ENCODE data around the gene MRM2.

The MRM2 gene

DNA sequence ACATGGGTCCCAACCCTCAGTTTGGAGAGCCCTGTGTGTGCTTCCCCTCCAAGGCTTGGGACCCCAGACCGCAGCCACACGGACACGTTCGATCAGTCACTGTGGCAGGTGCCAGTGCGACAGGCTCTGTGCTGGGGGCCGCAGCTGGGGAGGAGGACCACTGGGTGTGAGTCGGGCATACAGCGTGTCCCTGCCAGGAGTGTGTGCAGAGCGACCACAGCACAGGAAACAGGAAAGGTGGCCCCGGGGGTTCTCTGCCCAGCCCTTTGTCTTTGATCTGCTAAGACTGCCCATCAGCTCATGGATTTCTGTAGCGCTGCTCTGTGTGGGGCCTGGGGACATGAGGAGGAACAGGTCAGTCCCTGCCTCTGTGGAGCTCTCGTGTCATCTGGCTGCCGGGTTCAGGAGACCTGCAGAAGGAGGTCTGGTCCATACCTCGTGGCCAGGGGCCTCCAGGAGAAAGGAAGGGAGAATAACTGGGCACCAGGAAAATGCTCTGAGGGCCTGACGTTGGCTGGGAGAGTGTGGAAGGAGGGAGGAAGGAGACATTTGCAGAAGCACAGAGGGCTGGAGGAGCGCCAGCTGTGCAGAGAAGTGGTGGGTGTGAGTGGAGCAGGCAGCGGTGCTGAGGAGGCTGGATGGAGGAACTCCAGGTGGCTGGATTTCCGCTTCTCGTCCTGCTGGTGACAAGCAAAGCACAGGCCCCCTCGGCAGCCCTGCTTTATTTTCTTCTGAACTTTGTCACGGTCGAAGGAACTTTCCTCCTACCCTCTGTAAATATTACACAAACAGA, 4.1 kb upstream of the MRM2 start:
- DNase-seq (ENCODE audit: low spot score): no peak

DNA sequence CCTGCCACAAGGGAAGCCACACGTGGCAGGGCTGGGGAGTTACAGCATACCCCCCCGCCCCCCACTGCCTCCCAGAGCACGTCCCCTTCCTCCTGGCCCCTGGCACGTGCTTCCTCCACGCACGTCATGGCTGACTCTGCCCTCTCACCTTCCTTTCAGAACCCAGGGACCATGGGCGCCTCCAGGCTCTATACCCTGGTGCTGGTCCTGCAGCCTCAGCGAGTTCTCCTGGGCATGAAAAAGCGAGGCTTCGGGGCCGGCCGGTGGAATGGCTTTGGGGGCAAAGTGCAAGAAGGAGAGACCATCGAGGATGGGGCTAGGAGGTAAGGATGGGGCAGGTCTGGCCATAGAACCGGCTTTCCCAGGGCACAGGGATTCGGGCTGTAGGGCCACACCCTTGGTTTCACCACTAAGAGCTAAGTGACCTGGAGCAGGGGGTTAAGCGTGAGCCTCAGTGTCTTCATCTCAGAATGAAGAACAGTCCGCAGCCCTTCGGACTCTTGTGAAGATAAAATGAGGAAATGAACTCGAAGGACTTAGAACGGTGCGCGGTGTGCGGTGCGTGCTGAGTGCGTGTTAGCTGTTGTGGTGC, 2.5 kb upstream of the MRM2 start:
- no peak for DNase-seq (ENCODE audit: low spot score)

DNA sequence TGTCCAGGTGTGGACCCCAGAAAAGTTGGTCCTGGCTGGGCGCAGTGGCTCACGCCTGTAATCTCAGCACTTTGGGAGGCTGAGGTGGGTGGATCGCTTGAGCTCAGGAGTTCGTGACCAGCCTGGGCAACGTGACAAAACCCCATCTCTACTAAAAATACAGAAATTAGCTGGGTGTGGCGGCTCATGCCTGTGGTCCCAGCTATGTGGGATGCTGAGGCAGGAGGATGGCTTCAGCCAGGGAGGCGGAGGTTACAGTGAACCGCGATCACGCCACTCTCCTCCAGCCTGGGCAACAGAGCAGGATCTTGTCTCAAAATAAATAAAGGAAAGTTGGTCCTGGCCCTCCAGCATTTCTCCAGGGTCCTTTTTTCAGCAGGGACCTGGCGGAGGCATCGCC, 1.5 kb upstream of the MRM2 start:
- DNase-seq (ENCODE audit: low spot score): no peak

DNA sequence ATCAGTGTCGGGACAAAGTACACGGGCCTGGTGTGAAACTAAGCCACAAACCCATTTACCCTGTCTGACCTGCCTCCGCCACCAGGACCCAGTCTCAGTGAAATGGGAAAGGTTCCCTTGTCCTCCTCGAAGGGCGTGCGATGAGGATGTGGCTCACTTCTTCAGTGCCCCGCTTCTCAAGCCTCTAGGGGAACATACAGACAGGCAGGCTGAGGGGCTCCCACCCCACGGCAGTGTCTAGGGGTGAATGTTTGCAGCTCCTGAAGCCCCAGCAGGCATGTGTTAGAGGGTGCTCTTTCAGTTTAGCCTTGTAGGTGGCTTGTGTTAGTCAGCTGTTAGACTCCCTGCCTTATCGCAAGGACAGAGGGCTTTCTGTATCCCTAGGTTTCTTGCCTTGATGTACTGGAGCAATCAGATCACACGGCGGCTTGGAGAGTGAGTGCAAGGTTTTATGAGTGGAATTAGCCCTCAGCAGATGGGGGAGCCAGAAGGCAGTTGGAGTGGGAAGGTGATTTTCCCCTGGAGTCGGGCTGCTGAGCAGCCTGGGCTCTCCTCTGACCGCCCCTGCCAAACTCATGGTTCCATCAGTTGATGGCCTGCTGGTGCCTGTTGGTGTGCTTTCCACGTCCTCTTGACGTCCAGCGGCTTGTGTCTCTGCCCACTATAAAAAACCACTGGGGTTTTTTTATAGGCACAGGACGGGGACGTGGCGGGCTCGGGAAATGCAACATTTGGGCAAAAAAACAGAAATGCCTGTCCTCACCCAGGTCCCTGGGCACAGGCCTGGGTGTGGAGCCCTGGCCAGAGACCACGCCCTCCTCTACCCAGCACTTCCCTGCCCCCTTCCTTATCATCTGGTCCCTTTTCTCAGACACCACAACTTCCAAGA, 780 bp upstream of the MRM2 start:
- DNase-seq (ENCODE audit: low spot score): peak; percentile 47

DNA sequence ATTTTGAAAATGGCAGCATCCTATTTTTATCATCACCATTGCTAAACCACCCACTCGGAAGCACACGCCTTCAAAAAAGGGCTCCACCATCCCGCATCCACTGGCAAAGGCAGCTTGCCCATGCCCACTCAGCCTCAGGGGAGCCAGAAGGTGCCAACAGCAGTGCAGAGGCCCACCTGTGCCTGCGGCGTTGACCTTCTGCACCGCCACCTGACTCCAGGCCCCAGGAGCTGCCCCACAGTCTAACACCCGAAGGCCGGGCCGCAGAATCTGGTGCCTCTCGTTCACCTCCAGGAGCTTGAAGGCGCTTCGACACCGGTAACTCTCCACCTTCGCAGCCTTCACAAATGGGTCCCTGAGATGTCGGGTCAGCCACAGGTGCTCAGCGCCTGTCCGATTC, 2.8 kb downstream of the MRM2 start:
- no peak for DNase-seq (ENCODE audit: low spot score)

DNA sequence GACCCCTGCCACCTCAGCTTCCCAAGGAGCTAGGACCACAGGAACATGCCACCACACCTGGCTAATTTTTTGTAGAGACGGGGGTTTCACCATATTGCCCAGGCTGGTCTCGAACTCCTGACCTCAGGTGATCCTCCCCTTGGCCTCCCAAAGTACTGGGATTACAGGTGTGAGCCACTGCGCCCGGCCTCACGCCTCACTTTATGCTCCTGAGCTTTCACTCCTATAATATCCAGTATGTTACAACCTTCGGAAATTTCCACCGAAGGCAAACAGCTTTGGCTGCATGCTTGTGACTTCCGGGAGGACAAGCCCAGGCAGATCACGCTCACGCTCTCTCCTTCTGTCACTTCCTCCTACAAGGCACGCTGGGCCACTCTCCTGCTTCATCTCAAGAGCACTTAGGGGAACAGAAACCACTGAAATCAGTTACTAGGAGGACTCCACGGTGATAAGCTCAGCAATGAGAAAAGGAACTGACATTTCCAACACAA, 4.8 kb downstream of the MRM2 start:
- no peak for DNase-seq (ENCODE audit: low spot score)

DNA sequence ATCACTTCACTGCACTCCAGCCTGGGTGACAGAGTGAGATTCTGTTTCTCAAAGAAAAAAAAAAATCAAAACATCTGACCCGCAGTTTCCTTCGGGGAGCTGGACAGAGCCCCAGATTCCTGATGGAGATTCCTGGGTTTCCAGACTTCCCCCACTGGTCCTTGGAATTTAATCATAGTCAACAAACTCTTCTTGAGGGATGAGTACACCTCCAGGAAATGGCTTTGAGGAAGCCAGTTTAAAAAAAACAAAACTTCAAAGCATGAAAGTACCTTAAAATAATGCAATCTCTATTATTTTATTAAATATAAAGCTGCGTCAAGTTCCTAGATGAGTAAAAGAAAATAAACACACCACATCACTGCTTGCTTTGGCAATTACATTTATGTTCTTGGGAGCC, 8.1 kb downstream of the MRM2 start:
- DNase-seq (ENCODE audit: low spot score): no peak

DNA sequence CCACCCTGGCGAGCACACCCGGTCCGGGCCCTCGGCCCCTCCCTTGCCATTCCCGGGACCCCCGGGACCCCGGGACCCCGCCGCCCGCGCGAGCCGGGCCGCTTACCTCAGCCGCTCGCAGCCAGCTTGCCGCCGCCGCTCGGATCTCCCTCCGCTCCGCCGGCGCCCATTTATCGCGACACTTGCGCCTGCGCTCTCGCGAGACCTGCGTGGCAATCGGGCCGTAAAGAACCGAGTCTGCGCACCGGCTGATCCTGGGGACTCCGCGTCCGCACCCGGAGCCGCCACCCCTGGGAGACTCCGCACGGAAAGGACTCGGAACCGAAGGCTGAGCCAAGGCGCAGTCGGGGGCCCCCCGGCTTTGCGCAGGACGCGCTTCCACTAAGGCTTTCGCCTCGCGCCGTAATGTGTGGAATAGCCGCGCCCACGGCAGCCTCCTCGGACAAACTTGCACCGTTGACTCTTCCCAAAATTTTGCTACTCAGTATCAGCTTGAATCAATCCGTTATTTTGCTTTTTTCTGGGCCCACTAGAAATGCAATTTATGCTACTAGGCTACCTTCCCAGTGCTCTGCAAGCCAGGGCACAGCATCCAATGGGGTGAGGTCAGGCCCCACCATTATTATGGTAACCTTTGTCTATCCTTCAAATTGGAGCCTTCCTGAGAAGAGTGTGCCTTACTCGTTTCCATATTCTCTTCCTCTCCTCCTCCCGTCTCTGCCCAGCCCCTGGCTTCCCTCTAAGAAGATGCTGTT, 9.1 kb downstream of the MRM2 start, which contains the start of gene MAD1L1:
TSS of gene MAD1L1 (minus strand) at position 180 of the 755 bp plus-strand sequence. CDS start 2,812 bp downstream, outside the sequence.
- peak; percentile 96 for DNase-seq (ENCODE audit: low spot score)

DNA sequence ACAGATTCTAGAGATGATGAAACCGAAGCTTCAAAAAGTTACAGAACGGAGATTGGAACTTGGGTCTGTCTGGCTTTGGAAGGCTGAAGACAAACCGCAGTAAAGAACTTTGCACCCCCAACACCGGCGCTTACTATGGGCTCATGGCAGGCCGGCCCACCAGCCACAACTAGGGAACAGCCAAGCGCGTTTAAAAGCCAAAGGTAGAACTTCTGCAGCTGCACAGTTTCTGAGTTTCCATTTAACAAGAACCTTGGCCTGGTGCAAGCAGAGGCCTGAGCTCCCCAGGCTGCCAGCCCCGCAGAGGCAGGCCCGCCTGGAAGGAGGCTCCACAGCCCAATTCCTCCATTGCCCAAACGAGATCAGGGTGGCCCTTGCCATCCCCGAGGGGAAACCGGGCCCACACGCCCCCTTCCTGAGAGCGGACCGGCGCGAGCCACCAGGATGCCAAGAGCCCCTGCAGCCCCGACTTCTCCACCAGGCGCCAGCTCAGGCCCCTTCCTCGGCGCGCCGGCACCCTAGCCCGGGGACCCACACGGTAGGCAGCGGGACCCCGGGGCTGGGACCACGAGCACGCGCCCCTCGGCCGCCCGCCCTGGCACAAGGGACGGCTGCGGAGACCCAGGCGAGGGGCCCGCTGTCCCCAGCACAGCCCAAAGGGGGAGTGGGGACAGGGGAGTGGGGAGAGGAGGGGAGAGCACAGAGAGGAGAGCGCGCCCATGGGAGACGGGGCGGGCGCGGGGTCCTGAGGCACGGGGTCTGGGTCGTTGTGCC, 9.8 kb downstream of the MRM2 start:
- peak; percentile 61 for DNase-seq (ENCODE audit: low spot score)

DNA sequence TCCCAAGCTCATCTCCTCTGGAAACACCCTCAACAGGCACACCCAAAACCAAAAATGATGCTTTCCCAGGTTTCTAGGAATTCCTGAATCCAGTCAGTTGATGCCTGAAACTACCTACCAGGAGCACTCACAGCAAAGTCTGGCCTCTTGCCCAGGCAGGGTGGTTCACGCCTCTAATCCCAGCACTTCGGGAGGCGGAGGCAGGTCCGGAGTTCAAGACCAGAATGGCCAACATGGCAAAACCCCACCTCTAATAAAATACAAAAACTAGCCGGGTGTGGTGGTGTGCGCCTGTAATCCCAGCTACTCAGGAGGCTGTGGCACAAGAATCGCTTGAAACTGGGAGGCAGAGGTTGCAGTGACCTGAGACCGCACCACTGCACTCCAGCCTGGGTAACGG, 11.1 kb downstream of the MRM2 start:
- DNase-seq (ENCODE audit: low spot score): no peak

DNA sequence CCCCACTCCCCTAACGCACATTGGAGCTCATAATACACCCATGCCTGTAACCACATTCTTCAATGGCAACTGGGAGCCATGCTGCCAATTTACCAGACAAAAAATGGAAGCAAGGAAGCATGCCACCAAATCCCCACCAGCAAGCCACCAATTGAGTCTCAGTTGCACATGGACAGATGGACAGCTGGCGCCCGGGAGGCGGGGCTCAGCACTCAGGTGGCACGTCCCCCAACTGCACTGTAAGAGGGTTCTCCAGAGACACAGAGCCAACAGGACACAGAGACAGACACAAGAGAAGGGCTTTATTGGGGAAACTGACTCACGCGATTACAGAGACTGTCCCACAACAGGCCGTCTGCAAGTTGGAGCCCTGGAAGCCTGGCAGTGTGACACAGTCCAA, 11.8 kb downstream of the MRM2 start:
- DNase-seq (ENCODE audit: low spot score): no peak

DNA sequence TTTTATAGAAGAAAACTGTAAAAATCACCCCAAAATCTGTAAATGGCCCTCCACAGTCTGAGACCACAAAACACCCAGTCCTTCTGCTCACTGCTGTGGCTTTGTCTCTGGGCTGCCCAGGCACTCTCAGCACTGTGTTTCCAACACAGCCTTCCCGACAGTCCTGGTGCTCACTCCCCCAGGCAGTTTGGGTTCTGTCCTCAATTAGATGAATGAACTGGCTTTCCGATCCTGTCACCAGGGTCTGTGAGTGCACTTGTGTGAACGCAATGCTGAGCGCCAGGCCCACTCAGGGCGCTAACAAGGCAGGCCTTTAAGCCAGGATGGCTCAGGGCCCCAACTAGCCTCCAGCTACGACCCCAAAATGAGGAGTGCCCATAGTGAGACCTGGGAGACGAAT, 12.5 kb downstream of the MRM2 start:
- DNase-seq (ENCODE audit: low spot score): no peak

DNA sequence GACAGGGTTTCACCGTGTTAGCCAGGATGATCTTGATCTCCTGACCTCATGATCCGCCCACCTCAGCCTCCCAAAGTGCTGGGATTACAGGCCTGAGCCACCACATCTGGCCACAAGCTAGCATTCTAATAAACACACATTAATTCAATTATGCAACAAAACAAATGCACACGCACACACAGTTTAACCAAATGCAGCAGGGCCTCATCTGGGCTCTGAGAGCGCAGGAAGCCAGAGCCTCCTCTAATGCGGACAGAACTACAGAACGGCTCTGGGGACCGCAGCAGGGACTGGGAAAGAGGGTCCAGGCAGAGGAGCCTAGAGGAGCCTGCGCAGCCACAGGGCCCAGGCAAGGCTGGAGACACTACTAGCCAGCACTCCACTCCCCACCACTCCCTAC, 13.1 kb downstream of the MRM2 start:
- no peak for DNase-seq (ENCODE audit: low spot score)

DNA sequence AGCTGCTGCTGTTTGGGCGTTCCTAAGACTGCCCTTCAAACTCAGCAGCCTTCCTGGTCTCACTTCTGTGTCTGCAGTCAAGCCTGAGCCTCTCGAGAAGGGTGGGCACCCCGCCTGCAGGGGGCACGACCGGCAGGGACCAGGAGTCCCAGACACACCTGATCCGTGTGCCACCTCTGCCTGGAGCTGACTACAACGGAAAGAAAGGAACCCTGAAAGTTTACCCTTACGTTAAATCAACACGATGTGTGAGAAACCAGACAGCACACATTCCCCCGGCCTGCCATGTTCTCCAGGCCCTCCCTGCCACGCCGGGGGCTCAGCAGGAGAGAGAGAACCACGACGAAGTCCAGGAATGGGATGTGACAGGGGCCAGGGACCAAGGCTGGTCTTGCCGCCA, 14.3 kb downstream of the MRM2 start:
- no peak for DNase-seq (ENCODE audit: low spot score)

DNA sequence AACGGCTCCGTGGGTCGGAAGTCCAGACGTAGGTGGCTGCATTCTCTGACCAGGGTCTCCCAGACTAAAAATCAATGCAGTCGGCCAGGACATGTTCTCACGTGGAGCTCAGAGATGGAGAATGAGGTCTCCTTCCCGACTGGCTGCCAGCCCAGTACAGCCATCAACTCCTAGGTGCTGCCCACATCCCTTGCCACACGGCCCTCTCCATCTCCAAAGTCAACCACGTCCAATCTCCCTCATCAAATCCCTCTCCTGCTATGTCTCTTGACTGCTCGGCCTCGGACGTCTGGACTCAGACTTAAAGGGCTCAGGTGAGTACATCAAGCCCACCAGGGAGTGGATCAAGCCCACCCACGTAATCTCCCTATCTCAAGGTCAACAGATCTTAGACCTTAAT, 16.2 kb downstream of the MRM2 start:
- DNase-seq (ENCODE audit: low spot score): no peak

DNA sequence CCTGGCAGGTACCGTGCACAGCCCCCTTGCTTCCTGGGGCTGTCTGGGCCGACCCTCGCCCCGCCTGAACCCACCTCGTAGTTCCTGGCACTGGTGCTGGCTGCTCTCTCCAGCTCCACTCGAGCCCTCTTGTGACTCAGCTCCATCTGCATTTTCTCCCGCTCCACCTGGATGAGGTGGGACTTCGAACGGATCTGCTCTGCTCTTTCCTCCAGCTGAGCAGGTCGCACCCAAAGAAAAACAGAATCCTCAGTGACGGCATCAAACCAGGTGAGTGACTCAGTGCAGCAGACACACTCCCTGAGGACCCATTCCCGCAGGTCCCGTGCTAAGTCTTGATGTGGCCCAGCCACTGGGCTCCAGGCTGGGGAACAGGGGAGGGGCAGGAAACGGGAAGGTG, 16.7 kb downstream of the MRM2 start:
- DNase-seq (ENCODE audit: low spot score): no peak

DNA sequence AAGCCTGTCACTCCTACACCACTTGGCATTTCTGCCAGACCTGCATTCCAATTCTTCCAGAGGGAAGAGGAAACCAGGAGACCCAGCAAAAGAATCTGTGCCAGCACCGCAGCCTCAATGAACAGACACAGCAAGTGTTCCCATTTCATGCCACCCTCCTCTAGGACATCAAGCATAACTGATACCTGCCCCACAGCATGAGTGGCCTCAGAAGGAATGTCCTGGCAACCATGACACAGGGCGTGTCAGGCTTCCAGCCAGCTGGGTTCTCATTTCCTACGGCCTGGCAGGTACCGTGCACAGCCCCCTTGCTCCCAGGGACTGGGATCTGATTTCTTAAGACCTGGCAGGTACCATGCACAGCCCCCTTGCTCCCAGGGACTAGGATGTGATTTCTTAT, 17.1 kb downstream of the MRM2 start:
- DNase-seq (ENCODE audit: low spot score): no peak

DNA sequence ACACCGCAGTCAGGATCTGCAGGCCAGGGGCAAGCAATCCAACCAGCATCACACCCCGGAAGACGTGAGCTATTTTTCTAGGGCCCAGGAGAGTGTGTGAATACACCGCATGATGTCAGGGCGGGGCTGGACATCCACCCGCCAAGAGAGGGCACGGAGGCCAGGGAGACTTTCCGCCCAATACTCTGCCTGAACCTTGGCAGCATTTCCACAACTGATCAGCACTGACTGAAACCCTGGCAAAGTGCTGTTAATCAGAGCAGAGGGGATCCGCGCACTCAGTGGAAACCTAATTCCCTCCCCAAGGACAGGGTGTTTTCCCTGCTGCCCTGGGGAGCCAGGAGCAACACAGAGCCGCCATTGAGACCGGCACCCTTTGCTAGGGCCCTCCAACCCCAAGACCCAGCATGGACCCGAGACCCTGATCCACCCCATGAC, 17.5 kb downstream of the MRM2 start:
- DNase-seq (ENCODE audit: low spot score): no peak

DNA sequence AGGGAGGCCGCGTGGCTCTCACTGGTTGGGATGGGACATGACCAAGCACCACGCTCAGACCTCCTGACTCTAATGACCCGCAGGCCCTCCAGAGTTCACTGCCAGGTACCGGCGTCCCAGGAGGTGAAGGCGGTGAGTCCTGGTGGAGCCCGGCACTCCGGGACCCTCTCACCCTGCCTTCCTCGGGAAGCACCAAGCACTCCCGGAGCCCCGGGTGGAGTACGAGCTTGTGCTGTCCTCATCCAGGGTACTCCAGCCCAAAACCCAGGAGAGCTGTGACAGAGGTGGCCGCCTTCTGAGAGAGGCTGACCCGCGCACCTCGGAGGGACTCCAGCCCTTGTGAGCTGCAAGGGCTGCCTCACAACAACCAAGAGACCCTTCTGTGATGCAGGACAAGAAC, 18.7 kb downstream of the MRM2 start:
- DNase-seq (ENCODE audit: low spot score): no peak

DNA sequence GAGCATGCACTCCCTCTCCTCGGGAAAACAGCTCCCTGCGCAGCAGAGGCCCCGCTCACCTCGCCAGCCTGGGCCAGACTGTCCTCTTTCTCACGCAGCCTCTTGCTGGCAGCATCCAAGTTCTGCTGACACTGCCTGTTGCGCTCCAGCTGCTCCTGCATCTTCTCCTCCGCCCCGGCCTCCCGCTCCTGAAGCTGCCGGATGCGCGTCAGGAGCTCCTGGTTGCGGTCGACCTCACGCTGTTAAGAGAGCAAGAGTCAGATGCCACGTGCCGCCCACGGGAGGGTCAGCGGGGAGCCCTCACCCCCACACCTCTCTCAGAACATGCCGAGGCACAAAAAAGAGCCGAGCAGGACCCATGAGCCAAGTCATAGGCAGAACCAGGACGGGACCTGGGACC, 19.5 kb downstream of the MRM2 start:
- no peak for DNase-seq (ENCODE audit: low spot score)

DNA sequence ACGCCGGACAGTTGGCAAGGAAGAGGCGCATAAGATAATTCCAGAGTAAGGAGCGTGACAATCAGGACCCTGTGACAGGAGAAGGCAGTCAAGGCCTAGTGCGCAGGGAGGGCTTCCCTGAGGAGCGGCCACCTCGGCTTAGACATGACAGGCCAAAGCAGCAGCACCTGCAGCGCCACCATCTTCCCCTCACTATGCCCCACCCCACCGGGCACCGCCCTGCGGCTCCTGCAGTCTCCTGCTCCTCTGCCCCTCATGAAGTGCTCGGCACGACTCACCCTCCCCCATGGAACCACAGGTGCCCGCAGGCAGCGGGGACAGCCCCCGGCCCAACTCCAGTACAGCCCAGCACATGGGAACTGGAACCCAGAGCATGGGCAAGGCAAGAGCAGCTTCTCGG, 21.1 kb downstream of the MRM2 start:
- DNase-seq (ENCODE audit: low spot score): no peak

All from HuH-7 (cell line).